Natural killer cell (primary cell): ENCODE measurements around the gene JMJD1C. TPM values are rescaled to one million over a fixed set of nuclear protein-coding genes. Genes with fewer than 3 reads are reported as not detected.

Experiments
- ATAC-seq, 3 donors: fragments of 150-1000 bp in 2 of 3; fragments of 200-7000 bp in 1 of 3; cut with Tn5 transposase; 1 replicate in 1 of 3; 2 replicates in 2 of 3; pipeline ENCODE4 v1.10.0; 2021; ENCODE audit warnings: mild to moderate bottlenecking in 2 of 3, moderate library complexity in 2 of 3
- DNase-seq, 2 donors: peaks; one replicate each; pipeline versions ENCODE4 v3.0.0 to v3.0.0-alpha.2; 2013 to 2021; ENCODE audit warnings: mixed read lengths in 1 of 2
- H3K27ac ChIP-seq: one replicate; pipeline ENCODE4 v1.5.1; 2013; ENCODE audit warnings: mild to moderate bottlenecking, low read length
- H3K27me3 ChIP-seq: one replicate; pipeline ENCODE4 v1.6.1; 2013; ENCODE audit warnings: low read length; ENCODE audit not compliant: control insufficient read depth, insufficient read depth
- H3K36me3 ChIP-seq: one replicate; pipeline ENCODE4 v1.6.1; 2013; ENCODE audit warnings: low read length; ENCODE audit not compliant: control insufficient read depth, insufficient read depth
- H3K4me1 ChIP-seq: one replicate; pipeline ENCODE4 v1.6.1; 2013; ENCODE audit warnings: low read length; ENCODE audit not compliant: control insufficient read depth, insufficient read depth
- H3K4me3 ChIP-seq: one replicate; pipeline ENCODE4 v1.5.1; 2013; ENCODE audit warnings: low read length
- H3K9me3 ChIP-seq: one replicate; pipeline ENCODE4 v1.6.1; 2013; ENCODE audit warnings: low read length; ENCODE audit not compliant: control insufficient read depth, insufficient read depth
- H3K27ac Mint-ChIP-seq, 2 donors: one replicate each; pipeline ENCODE4 v1.8.0; 2022; ENCODE audit warnings: mild to moderate bottlenecking in 2 of 2, mixed read lengths in 2 of 2, moderate library complexity in 1 of 2
- H3K27me3 Mint-ChIP-seq, 2 donors: one replicate each; pipeline ENCODE4 v1.8.0; 2022; ENCODE audit warnings: low read depth in 2 of 2, mixed read lengths in 2 of 2
- H3K36me3 Mint-ChIP-seq: one replicate; pipeline ENCODE4 v1.8.0; 2022; ENCODE audit warnings: mixed read lengths
- H3K4me1 Mint-ChIP-seq, 2 donors: one replicate each; pipeline ENCODE4 v1.8.0; 2022; ENCODE audit warnings: mixed read lengths in 2 of 2
- H3K4me3 Mint-ChIP-seq: one replicate; pipeline ENCODE4 v1.8.0; 2022; ENCODE audit warnings: mild to moderate bottlenecking, moderate library complexity, mixed read lengths
- H3K9me3 Mint-ChIP-seq, 2 donors: one replicate each; pipeline ENCODE4 v1.8.0; 2022; ENCODE audit warnings: mixed read lengths in 2 of 2
- WGBS: methylation state at CpG from one replicate; pipeline ENCODE4 v1.1.7; 2013; ENCODE audit warnings: missing lambda C conversion rate; ENCODE audit not compliant: insufficient coverage; 5-methylcytosine and 5-hydroxymethylcytosine counted together
- intact Hi-C: fragments of 100-400 bp; cut with micrococcal nuclease; formaldehyde crosslinking; loops from one replicate; pipeline ENCODE4 v1.14.2; 2022
- total RNA-seq, 4 donors: library from RNA; stranded (reverse); fragments of 120-200 nt in 1 of 4; gene quantifications; one replicate each; pipeline versions ENCODE4 v1.2.3 to v1.2.4, GENCODE V29; 2013 to 2022
- TF ChIP-seq, protein P1 (sequence below): fragments of 200-600 bp; IDR thresholded peaks from one replicate; pipeline ENCODE4 v1.8.0; 2022; ENCODE audit warnings: antibody characterized with exemption

Gene JMJD1C
- total RNA-seq, 3 donors from 2014 or later (not counting 1 experiment from before 2014, with no cell fraction given), result 125 to 208 (median 156) TPM

DNA sequence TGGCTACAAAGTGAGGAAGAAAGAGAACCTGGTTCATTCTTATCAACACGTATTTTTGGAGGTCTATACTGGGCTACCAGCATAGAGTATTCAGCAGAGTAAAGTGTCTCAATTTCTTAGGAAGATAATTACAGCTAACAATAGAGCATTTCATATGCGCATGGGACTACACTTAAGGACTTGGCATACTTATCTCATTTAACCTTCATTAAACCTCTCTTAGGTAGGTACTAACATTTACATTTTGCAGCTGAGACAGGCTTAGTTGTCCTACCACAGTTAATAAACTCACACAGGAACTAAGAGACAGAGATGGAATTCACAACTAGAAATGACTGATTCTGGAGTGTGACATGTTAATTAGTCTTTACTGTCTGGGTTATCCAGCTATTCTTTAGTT is 266.1 kb downstream of the JMJD1C start:
- ATAC-seq, result no peak
- H3K9me3 ChIP-seq, result no peaks in the 10 kb centered on the region
- TF ChIP-seq, protein P1, sequence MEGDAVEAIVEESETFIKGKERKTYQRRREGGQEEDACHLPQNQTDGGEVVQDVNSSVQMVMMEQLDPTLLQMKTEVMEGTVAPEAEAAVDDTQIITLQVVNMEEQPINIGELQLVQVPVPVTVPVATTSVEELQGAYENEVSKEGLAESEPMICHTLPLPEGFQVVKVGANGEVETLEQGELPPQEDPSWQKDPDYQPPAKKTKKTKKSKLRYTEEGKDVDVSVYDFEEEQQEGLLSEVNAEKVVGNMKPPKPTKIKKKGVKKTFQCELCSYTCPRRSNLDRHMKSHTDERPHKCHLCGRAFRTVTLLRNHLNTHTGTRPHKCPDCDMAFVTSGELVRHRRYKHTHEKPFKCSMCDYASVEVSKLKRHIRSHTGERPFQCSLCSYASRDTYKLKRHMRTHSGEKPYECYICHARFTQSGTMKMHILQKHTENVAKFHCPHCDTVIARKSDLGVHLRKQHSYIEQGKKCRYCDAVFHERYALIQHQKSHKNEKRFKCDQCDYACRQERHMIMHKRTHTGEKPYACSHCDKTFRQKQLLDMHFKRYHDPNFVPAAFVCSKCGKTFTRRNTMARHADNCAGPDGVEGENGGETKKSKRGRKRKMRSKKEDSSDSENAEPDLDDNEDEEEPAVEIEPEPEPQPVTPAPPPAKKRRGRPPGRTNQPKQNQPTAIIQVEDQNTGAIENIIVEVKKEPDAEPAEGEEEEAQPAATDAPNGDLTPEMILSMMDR, result no peak
- 100% methylated on average over 1 of the region's 2 CpGs for WGBS
- H3K27me3 ChIP-seq, result no peaks in the 10 kb centered on the region
- no peak overlapping the region for H3K27ac ChIP-seq
- DNase-seq, result no peak
- peaks cover 63% of the 10 kb centered on the region for H3K36me3 ChIP-seq
- no peaks in the 10 kb centered on the region for H3K36me3 Mint-ChIP-seq
- H3K4me3 Mint-ChIP-seq, result no peak overlapping the region
- H3K4me1 Mint-ChIP-seq, result peaks cover 7 to 11% of the 10 kb centered on the region in 2 donors
- no peak overlapping the region for H3K27ac Mint-ChIP-seq
- intact Hi-C loops, result loop anchor here (10.0 kb wide), 1 partner anchor 265 kb away; the partner anchor contains the start of gene JMJD1C
- no peaks in the 10 kb centered on the region for H3K9me3 Mint-ChIP-seq
- H3K27me3 Mint-ChIP-seq, result no peaks in the 10 kb centered on the region
- H3K4me1 ChIP-seq, result no peaks in the 10 kb centered on the region
- H3K4me3 ChIP-seq, result no peak overlapping the region

DNA sequence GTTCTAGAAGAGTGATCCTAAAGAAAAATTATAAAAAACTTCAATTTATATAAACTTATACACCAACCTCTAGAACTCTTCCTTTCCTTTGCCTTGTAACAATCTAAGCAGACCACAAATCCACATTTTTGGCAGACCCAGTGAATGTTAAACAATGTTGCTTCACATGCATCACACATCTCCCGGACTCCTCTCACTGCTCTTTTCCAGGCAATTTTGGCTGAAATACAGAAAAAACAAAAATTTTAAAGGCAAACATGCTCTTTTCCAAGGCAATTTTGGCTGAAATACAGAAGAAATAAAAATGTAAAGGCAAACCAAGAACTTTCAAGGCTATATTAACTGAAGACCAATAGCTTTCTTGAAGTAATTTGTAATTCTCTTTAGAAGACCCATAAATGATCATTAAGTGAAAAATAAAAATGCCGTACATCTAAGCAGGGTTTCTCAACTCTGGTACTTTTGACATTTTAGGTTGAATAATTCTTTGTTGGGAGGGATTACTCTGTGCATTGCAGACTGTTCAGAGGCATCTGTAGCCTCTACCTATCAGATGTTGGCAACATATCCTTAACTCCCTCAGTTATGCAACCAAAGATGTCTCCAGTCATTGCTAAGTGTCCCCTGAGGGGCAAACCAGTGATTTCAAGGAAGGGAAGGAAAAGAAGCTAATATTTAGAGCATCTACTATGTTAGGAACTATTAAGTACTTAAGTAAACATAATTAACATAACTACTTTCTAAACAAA is 268.3 kb downstream of the JMJD1C start:
- Histone ChIP-seq H3K36me3 (peaks cover 76% of the 10 kb centered on the region), H3K27ac (no peak overlapping the region), H3K4me1 (no peaks in the 10 kb centered on the region), H3K9me3 (no peaks in the 10 kb centered on the region), H3K4me3 (no peak overlapping the region), H3K27me3 (no peaks in the 10 kb centered on the region)
- 94% methylated on average over 1 of the region's 2 CpGs for WGBS
- no peaks in the 10 kb centered on the region for H3K9me3 Mint-ChIP-seq
- ATAC-seq (no peak), DNase-seq (no peak)
- H3K4me1 Mint-ChIP-seq, result peaks cover 0 to 4% of the 10 kb centered on the region in 2 donors
- no peaks in the 10 kb centered on the region for H3K27me3 Mint-ChIP-seq
- H3K4me3 Mint-ChIP-seq, result no peak overlapping the region
- peaks cover 12% of the 10 kb centered on the region for H3K36me3 Mint-ChIP-seq
- H3K27ac Mint-ChIP-seq, result no peak overlapping the region
- intact Hi-C loops, result no loop called here
- TF ChIP-seq, protein P1, result no peak

DNA sequence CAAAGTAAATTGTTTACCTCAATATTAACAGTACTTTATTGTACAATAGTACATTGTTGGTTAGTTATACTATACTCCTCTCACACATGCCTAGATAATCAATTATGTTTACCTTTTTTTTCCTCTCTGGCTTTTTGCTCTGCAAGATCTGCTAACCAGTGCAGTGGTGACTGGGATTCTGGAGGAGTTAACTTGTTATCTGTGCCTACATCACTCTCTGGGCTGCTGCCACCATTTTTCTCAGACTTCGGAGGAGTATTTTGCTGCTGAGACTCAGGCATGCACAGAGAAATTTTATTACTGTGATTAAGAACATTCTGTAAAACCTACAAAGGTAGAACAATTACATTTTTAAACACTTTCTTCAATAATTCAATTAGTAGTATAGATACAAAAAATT is 273.0 kb downstream of the JMJD1C start:
- H3K9me3 Mint-ChIP-seq, result no peaks in the 10 kb centered on the region
- Histone ChIP-seq H3K27me3 (no peaks in the 10 kb centered on the region), H3K4me1 (no peaks in the 10 kb centered on the region), H3K27ac (no peak overlapping the region), H3K4me3 (no peak overlapping the region), H3K9me3 (no peaks in the 10 kb centered on the region), H3K36me3 (peaks cover 75% of the 10 kb centered on the region)
- peak overlapping the region in 1 of 2 donors; percentile 60 for H3K27ac Mint-ChIP-seq
- WGBS, result 100% methylated on average over 1 of the region's 1 CpG
- TF ChIP-seq, protein P1, result no peak
- intact Hi-C loops, result no loop called here
- H3K36me3 Mint-ChIP-seq, result peaks cover 13% of the 10 kb centered on the region
- ATAC-seq (no peak), DNase-seq (no peak)
- no peak overlapping the region for H3K4me3 Mint-ChIP-seq
- H3K4me1 Mint-ChIP-seq, result no peaks in the 10 kb centered on the region
- H3K27me3 Mint-ChIP-seq, result no peaks in the 10 kb centered on the region

DNA sequence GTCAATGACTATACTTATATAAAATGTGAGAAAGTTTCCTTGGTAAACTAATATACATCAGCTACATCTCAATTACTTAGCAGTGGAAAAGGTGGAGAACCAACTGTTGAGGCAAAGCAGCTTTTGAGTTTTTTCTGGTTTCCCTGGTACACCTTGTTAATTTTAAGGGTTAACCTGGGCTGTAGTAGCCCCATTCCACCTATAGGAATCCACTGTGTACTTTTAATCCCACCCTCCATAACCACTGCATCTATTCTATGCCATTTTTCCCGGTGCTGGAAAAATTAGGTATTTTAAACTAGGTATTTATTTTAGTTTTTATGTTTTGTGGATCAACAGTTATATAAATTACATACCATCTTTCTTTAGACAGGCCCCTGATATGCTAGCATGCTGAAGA is 290.2 kb downstream of the JMJD1C start:
- H3K36me3 ChIP-seq, result peaks cover 59% of the 10 kb centered on the region
- Mint-ChIP-seq H3K27me3 (no peaks in the 10 kb centered on the region), H3K4me3 (no peak overlapping the region), H3K4me1 (peaks cover 18 to 19% of the 10 kb centered on the region in 2 donors), H3K9me3 (no peaks in the 10 kb centered on the region), H3K36me3 (peaks cover 24% of the 10 kb centered on the region), H3K27ac (no peak overlapping the region)
- H3K4me3 ChIP-seq, result no peak overlapping the region
- no peak for ATAC-seq
- no peaks in the 10 kb centered on the region for H3K27me3 ChIP-seq
- peaks cover 3% of the 10 kb centered on the region for H3K4me1 ChIP-seq
- no CpG with 5 or more reads among the region's 1 CpG for WGBS
- no peak overlapping the region for H3K27ac ChIP-seq
- intact Hi-C loops, result no loop called here
- TF ChIP-seq, protein P1, result no peak
- H3K9me3 ChIP-seq, result no peaks in the 10 kb centered on the region
- DNase-seq, result no peak
